Esophagus muscularis mucosa (tissue), 4 donors: ENCODE results near the gene SLC29A3. TPM values are rescaled to one million over a fixed set of nuclear protein-coding genes. Genes with fewer than 3 reads are reported as not detected.

Experiments used
- DNase-seq: peaks from one replicate; pipeline ENCODE4 v3.0.0-alpha.2; 2017; ENCODE audit errors: extremely low spot score
- H3K27ac ChIP-seq, 4 donors: fragments of 200-600 bp; sonication (generic); replicated peaks in 1 of 4; 1 replicate in 3 of 4; 2 replicates in 1 of 4; pipeline ENCODE4 v1.5.1; 2016 to 2019; ENCODE audit warnings: mild to moderate bottlenecking in 1 of 4
- H3K27me3 ChIP-seq, 4 donors: fragments of 200-600 bp; sonication (generic); one replicate each; pipeline versions ENCODE4 v1.5.1 to v1.6.0; 2016 to 2019
- H3K36me3 ChIP-seq, 4 donors: fragments of 200-600 bp; sonication (generic); one replicate each; pipeline ENCODE4 v1.5.1; 2016 to 2019
- H3K4me1 ChIP-seq, 4 donors: fragments of 200-600 bp; sonication (generic); one replicate each; pipeline ENCODE4 v1.5.1; 2016 to 2019
- H3K4me3 ChIP-seq, 4 donors: fragments of 200-600 bp; sonication (generic); 1 replicate in 2 of 4; 2 replicates in 2 of 4; pipeline ENCODE4 v1.5.1; 2016 to 2019; ENCODE audit warnings: mild to moderate bottlenecking in 4 of 4, moderate library complexity in 1 of 4
- H3K9me3 ChIP-seq, 4 donors: fragments of 200-600 bp; sonication (generic); 1 replicate in 3 of 4; 2 replicates in 1 of 4; pipeline ENCODE4 v1.5.1; 2016 to 2019
- EP300 ChIP-seq: sonication (generic); formaldehyde crosslinking; IDR thresholded peaks from one replicate; pipeline ENCODE4 v1.6.1; 2017; ENCODE audit warnings: antibody characterized with exemption
- POLR2A ChIP-seq: fragments of 450-650 bp; IDR thresholded peaks from one replicate; pipeline ENCODE4 v1.6.1; 2017; ENCODE audit warnings: antibody characterized with exemption, moderate library complexity, mild to moderate bottlenecking, low read depth
- POLR2AphosphoS5 ChIP-seq, 2 donors: sonication (generic); formaldehyde crosslinking; IDR thresholded peaks; one replicate each; pipeline ENCODE4 v1.6.1; 2017; ENCODE audit warnings: antibody characterized with exemption in 2 of 2
- WGBS: methylation state at CpG from one replicate; pipeline ENCODE4 v1.1.5; 2018; 5-methylcytosine and 5-hydroxymethylcytosine counted together
- intact Hi-C: fragments of 100-400 bp; cut with DNase I; formaldehyde crosslinking; loops from one replicate; pipeline ENCODE4 v1.15.1; 2023
- total RNA-seq, 4 donors: library from RNA; depleted of rRNA; stranded (reverse); fragments of >200 nt; gene quantifications; one replicate each; pipeline versions ENCODE4 v1.1.0 to v1.2.1, GENCODE V29; 2016
- TF ChIP-seq, protein P1 (sequence below), 3 experiments: fragments of 200-600 bp in 2 of 3; fragments of 450-650 bp in 1 of 3; sonication (generic) in 2 of 3; IDR thresholded peaks; one replicate each; pipeline ENCODE4 v1.5.1; 2017 to 2019; ENCODE audit warnings: antibody characterized with exemption in 3 of 3, mild to moderate bottlenecking in 2 of 3, moderate library complexity in 1 of 3

SLC29A3 gene
- total RNA-seq, 4 donors from 2014 or later, result 4.0 to 6.9 (median 5.0) TPM

DNA sequence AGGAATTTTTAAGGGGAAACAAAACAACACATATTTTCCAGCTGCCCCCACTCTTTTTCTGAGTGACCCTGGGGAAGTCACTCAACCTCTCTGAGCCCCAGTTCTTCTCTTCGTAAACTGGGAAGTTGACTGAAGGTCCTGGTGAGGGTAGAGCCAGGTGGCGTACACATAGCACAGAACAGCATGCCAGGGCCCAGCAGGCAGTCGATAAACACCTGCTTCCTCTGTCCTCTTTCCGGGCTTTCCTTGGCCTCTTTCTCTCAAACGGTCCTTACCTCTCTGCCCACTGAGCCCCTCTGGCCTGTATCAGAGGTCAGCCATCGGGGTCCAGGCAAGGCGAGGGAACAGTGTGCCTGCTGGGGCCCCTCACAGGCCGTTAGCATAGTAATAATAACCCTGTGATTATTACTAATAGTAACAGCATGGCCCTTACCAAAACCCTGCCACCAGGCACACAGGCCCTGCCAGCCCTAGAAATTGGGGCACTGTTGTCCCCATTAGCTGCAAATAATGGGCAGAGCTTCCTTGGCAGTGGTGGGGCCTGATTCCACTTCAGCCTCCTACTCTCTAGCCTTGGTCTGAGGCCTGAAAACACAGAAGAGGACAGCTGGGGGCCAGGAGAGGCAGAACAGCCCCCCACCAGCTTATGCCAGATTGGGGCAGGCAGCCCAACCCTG lies 37.3 kb upstream of the SLC29A3 start:
- Histone ChIP-seq H3K9me3 (no peaks in the 10 kb centered on the region), H3K4me1 (no peaks in the 10 kb centered on the region), H3K4me3 (no peak overlapping the region), H3K27ac (no peak overlapping the region), H3K36me3 (peaks cover 0 to 34% (median 3%) of the 10 kb centered on the region in 4 donors), H3K27me3 (no peaks in the 10 kb centered on the region)
- no peak for TF ChIP-seq POLR2AphosphoS5 (IDR thresholded peaks at IDR 0.05)
- TF ChIP-seq EP300, result no peak
- TF ChIP-seq, protein P1, sequence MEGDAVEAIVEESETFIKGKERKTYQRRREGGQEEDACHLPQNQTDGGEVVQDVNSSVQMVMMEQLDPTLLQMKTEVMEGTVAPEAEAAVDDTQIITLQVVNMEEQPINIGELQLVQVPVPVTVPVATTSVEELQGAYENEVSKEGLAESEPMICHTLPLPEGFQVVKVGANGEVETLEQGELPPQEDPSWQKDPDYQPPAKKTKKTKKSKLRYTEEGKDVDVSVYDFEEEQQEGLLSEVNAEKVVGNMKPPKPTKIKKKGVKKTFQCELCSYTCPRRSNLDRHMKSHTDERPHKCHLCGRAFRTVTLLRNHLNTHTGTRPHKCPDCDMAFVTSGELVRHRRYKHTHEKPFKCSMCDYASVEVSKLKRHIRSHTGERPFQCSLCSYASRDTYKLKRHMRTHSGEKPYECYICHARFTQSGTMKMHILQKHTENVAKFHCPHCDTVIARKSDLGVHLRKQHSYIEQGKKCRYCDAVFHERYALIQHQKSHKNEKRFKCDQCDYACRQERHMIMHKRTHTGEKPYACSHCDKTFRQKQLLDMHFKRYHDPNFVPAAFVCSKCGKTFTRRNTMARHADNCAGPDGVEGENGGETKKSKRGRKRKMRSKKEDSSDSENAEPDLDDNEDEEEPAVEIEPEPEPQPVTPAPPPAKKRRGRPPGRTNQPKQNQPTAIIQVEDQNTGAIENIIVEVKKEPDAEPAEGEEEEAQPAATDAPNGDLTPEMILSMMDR (IDR thresholded peaks at IDR 0.05), result no peak
- TF ChIP-seq POLR2A, result no peak
- intact Hi-C loops, result no loop called here
- DNase-seq, result no peak
- 86% methylated on average over 8 of the region's 8 CpGs for WGBS

DNA sequence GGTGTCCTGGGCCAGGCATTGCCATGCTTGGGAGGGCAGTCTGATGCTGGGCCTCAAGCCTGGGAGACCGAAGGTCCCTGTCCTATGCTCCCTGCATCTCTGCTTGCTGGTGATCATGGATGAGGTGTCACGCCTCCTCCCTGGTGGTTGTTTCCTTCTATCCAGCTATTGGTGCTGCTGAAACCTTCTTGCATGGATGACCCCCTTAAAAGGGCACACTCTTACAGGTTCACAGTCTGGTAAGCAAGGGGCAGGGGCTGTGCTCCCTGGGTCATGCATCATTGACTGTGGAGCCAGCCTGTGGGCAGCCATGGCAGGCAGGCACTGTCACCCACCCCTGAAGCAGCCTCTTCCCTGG lies 36.8 kb upstream of the SLC29A3 start:
- TF ChIP-seq POLR2A (no peak), EP300 (no peak), POLR2AphosphoS5 (IDR thresholded peaks at IDR 0.05) (no peak)
- TF ChIP-seq, protein P1 (IDR thresholded peaks at IDR 0.05), result no peak
- intact Hi-C loops, result no loop called here
- Histone ChIP-seq H3K4me1 (no peaks in the 10 kb centered on the region), H3K36me3 (peaks cover 0 to 38% (median 3%) of the 10 kb centered on the region in 4 donors), H3K27me3 (no peaks in the 10 kb centered on the region), H3K9me3 (no peaks in the 10 kb centered on the region), H3K4me3 (no peak overlapping the region), H3K27ac (no peak overlapping the region)
- WGBS, result 100% methylated on average over 2 of the region's 2 CpGs
- DNase-seq, result no peak

DNA sequence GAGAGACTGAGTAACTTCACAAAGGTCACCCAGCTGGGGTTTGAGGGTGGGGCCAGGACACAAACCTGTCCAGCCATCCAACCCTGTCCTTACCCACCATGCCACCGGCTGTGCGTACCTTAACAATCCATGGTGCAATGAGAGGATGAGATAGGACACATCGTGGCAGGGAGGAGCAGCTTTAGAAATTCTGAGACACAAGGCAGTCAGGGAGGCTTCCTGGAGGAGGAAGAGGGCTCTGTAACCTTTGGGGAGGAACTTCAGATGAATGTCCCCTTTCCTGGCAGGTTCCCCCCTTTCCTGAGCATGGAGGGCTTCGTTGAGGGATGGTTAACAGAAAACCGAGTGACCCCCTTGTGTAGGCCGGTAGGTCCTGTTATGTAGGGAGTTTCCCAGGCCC lies 35.6 kb upstream of the SLC29A3 start:
- DNase-seq, result no peak
- TF ChIP-seq, protein P1 (IDR thresholded peaks at IDR 0.05), result no peak
- no peak for TF ChIP-seq EP300
- no peak for TF ChIP-seq POLR2A
- no peak for TF ChIP-seq POLR2AphosphoS5 (IDR thresholded peaks at IDR 0.05)
- no peaks in the 10 kb centered on the region for H3K9me3 ChIP-seq
- WGBS, result 100% methylated on average over 2 of the region's 6 CpGs
- H3K4me1 ChIP-seq, result no peaks in the 10 kb centered on the region
- H3K27ac ChIP-seq, result no peak overlapping the region
- no peak overlapping the region for H3K4me3 ChIP-seq
- H3K36me3 ChIP-seq, result peaks cover 0 to 49% (median 10%) of the 10 kb centered on the region in 4 donors
- intact Hi-C loops, result no loop called here
- no peaks in the 10 kb centered on the region for H3K27me3 ChIP-seq

DNA sequence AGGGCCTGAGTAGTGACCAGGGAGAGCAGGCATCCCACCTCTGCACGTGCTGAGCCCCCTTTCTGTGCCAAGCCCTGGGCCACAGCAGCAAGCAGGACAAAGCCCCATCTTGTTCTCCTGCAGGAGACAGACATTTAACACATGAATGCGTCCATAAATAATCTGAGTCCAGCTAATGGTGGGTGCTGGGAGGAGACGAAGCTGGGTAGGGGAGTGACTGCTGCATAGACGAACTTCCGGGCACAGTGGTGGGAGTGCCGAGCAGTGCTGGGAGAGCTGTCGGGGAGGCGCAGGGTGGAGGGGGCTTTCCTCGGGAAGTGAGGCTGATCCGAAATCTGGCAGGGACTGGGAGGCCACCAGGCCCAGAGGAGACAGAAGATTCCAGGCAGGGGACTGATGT lies 35.2 kb upstream of the SLC29A3 start:
- Histone ChIP-seq H3K4me3 (no peak overlapping the region), H3K4me1 (no peaks in the 10 kb centered on the region), H3K27me3 (no peaks in the 10 kb centered on the region), H3K36me3 (peaks cover 0 to 52% (median 11%) of the 10 kb centered on the region in 4 donors), H3K9me3 (no peaks in the 10 kb centered on the region), H3K27ac (no peak overlapping the region)
- 88% methylated on average over 10 of the region's 10 CpGs for WGBS
- intact Hi-C loops, result no loop called here
- DNase-seq, result no peak
- TF ChIP-seq EP300 (no peak), POLR2A (no peak), POLR2AphosphoS5 (IDR thresholded peaks at IDR 0.05) (no peak)
- TF ChIP-seq, protein P1 (IDR thresholded peaks at IDR 0.05), result no peak
